ENCODE data around the gene TXK.

- TF ChIP-seq, protein P1, sequence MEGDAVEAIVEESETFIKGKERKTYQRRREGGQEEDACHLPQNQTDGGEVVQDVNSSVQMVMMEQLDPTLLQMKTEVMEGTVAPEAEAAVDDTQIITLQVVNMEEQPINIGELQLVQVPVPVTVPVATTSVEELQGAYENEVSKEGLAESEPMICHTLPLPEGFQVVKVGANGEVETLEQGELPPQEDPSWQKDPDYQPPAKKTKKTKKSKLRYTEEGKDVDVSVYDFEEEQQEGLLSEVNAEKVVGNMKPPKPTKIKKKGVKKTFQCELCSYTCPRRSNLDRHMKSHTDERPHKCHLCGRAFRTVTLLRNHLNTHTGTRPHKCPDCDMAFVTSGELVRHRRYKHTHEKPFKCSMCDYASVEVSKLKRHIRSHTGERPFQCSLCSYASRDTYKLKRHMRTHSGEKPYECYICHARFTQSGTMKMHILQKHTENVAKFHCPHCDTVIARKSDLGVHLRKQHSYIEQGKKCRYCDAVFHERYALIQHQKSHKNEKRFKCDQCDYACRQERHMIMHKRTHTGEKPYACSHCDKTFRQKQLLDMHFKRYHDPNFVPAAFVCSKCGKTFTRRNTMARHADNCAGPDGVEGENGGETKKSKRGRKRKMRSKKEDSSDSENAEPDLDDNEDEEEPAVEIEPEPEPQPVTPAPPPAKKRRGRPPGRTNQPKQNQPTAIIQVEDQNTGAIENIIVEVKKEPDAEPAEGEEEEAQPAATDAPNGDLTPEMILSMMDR (IDR thresholded peaks at IDR 0.05): no peak
- TF ChIP-seq POLR2A (IDR thresholded peaks at IDR 0.05) (no peak), POLR2AphosphoS5 (IDR thresholded peaks at IDR 0.05) (no peak)
Observed at GRCh38 chr4:48073567-48074103, 60.4 kb downstream of the TXK start.
